Measurements from ENCODE around the gene PLG.
"Not testable (repeated sequence)": the region's sequence is repeated elsewhere in the genome, so short reads cannot be mapped to it uniquely, and the experiment has no call there.

Gene PLG

DNA sequence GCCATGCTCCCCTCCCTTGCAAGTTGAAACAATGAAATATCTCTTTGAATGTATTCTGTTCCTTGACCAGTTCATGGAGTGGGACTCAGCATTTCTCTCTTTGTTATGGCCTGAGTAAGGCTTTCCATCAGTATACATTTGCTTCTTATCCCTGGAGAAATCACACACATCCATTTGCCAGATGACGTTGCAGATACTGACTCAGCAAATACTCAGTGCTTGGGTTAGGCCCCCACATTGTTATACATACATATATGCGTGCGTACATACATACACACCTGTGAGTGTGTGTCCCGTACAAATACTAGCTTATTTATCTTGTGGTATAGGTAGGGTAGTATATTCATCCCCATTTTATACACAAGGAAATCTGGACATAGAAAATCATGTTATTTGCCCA is 72.4 kb downstream of the PLG start:
- DNase-seq (ENCODE audit: low read depth in 1 of 2, low spot score in 1 of 2): no peak

DNA sequence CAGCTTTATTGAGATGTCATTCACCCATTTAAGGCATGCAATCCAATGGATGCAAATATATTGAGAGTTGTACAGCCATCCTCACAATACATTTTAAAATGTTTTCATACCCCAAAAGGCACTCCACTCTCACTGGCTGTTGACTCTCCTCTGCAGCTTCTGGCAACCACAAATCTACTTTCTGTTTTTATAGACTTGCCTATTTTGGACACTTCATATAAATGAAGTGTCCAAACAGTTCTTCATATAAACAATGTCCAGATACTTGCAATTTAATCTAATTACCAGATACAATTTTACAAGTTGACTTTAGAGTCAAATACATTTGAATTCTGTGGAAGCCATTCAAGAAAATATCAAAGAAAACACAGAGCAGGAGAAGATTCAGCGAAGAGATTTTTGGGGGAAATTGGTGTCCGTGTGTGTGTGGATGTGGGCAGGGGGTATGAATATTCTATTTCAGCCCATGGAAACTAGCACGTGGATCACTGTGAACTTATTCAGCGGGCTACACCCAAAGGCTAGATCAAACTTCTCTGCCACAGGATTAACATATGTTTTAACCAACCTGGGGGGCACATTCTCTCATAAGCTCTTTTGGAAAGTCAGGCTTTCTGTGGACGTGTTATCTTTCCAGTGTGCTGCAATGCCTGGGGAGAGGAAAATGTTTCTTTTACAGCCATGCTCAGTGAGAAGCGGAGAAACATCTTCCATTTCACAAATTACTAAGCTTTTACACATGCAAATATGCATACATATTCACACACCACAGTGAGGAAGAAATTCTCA is 73.9 kb downstream of the PLG start:
- DNase-seq (ENCODE audit: low read depth in 1 of 2, low spot score in 1 of 2): no peak

DNA sequence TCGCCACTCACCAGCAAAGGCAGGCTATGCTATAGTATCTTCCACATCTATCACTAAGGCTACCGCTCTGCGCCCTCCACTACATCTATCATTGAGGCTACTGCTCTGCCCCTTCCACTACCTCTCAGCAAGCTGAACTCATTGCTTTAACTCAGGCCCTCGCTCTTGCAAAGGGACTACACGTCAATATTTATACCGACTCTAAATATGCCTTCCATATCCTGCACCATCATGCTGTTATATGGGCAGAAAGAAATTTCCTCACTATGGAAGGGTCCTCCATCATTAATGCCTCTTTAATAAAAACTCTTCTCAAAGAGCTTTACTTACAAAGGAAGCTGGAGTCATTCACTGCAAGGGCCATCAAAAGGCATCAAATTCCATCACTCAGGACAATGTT is 77.1 kb downstream of the PLG start:
- DNase-seq (ENCODE audit: low read depth in 1 of 2, low spot score in 1 of 2): not testable (repeated sequence)

DNA sequence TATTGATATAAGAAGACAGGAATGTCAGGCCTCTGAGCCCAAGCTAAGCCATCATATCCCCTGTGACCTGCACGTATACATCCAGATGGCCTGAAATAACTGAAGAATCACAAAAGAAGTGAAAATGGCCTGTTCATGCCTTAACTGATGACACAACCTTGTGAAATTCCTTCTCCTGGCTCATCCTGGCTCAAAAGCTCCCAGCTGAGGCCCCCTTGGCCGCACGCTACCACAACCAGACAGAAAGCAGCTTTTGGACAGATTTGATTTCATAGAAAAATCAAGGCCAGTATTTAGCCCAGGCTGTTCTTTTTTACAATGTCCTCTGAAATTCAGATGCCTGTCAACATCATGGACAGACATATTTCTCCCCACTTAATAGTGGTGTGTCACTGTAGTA is 78.6 kb downstream of the PLG start:
- DNase-seq (ENCODE audit: low read depth in 1 of 2, low spot score in 1 of 2): not testable (repeated sequence)

DNA sequence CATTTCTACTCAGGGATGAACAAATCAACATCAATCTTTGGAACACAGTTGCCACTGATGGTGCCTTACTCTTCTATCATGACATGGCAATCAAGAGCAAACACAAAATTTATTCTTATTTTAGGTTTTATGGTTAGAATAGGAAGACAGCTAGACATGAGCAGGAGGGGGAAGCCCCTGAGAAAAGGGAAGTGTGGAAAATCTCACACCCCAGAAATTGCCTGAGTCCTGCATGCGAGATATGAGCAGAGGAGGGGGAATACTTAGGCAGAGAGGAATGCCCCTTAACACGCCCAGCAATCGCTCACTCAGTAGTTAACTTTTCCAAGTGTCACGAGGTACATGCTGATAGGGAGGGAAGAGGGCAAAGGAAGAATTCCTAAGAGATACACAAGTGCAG is 79.3 kb downstream of the PLG start:
- DNase-seq (ENCODE audit: low read depth in 1 of 2, low spot score in 1 of 2): no peak

DNA sequence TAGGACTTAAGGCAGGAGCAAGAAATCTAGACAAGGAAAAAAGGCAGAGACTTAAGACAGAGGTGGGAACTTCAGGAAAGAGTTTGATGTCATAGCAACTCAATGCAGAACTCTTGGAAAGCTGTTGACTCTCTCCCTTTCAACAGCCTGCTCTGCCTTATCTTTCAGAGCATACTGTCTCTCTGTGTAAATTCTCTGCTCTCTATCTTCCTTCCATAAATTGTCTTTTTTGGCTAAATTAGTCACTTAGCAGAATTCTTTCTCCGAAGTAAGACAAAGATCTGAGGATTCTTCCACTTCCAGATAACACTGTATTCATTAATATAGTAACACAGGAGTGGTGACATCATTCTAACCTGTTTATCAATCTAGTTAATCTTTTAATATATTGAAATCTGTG is 80.2 kb downstream of the PLG start:
- DNase-seq (ENCODE audit: low read depth in 1 of 2, low spot score in 1 of 2): no peak

DNA sequence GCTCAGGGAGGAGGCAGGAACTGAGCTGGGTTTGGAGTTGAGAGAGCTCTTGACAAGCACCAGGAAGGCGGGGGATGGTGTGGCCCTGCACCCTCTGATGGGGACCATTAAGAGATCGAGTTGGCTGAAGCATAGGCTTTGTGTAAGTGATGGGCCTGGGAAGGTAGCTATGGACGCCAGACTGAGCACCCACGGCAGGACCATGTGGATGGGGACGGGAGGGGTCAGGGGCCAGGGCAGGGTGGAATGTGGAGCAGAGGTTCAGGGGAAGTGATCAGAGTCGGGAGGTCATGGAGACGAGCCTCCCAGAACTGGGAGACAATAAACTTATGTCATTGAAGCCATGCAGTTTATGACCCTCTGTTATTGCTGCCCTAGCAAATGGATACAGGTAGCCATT is 81.7 kb downstream of the PLG start:
- no peak for DNase-seq (ENCODE audit: low read depth in 1 of 2, low spot score in 1 of 2)

DNA sequence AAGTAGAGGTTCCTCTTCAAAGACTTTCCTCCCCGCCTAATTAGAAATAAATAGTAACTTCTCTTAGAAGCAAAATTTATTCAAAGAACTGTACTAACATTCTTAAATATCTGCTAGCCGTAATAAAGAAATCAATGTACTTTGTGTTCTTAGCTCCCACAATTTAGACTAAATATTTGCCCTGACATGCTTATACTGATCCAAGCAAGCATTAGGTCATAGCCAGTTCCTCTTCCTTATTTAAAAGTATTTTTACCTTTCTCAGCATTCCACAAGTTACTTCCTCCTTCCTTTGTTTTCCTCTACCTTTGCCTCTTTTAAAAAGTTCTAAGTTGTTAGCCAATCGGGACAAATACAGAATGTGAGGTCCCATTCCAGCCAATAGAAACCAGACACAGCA is 86.1 kb downstream of the PLG start:
- DNase-seq (ENCODE audit: low read depth in 1 of 2, low spot score in 1 of 2): not testable (repeated sequence)

DNA sequence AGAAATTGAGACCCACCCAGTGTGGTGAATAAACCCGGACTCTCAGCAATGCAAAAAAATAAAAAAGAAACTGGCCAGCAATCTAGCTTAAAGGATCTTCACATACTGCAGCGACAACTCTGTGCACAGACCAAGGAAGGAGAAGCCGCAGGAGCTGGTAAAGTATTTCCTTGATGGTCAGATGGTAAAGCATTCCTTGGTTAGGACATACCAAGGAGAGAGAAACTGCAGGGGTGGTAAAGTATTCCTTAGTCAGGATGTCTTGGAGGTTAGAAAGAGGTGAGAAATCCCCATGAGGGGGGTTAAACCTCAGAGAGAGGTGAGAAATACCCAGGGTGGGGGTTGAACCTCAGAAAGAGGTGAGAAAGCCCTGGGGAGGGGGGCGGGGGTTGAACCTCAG is 86.8 kb downstream of the PLG start:
- no peak for DNase-seq (ENCODE audit: low read depth in 1 of 2, low spot score in 1 of 2)

DNA sequence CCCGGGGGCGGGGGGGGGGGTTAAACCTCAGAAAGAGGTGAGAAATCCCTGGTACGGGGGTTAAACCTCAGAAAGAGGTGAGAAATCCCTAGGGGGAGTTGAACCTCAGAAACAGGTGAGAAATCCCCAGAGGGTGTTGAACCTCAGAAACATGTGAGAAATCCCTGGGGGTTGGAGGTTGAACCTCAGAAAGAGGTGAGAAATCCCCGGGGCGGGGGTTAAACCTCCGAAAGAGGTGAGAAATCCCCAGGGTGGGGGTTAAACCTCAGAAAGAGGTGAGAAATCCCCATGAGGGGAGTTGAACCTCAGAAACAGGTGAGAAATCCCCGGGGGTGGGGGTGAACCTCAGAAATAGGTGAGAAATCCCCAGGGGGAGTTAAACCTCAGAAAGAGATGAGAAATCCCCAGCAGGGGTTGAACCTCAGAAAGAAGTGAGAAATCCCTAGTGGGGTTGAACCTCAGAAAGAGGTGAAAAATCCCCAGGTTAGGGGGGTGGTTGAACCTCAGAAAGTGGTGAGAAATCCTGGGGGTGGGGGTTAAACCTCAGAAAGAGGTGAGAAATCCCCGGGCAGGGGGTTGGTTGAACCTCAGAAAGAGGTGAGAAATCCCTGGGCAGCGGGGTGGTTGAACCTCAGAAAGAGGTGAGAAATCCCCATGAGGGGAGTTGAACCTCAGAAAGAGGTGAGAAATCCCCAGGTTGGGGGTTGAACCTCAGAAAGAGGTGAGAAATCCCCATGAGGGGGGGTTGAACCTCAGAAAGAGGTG is 87.4 kb downstream of the PLG start:
- no peak for DNase-seq (ENCODE audit: low read depth in 1 of 2, low spot score in 1 of 2)

DNA sequence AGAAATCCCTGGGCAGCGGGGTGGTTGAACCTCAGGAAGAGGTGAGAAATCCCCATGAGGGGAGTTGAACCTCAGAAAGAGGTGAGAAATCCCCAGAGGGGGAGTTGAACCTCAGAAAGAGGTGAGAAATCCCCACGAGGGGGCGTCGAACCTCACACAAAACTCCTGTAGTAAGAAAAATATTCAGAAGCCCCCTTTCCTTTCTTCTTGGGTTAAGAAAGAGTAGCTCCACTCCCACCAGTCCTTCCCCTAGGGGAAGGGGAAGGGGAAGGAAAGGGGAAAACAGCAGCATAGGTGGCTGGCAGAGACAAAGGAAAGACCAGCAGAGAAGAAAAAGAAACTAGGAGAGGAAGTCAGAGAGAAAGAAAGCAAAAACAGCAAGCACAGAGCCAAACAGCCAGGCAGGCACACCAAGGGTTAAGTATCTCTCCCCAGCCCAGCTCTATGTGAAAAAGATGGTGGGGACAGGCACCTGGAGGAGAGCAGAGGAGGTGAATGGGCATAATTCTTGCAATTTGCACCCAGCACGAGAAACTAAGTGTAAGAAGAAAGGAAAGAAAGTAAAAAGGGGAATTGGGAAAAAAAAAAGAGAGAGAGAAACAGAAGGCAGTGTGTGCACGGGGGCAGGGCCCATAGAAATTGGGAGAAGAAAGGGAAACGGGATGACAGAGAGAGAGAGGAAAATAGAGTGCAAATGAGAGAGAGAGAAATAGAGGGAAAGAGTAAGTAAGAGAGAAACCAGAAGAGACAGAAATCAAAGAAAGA is 88.2 kb downstream of the PLG start:
- DNase-seq (ENCODE audit: low read depth in 1 of 2, low spot score in 1 of 2): no peak

DNA sequence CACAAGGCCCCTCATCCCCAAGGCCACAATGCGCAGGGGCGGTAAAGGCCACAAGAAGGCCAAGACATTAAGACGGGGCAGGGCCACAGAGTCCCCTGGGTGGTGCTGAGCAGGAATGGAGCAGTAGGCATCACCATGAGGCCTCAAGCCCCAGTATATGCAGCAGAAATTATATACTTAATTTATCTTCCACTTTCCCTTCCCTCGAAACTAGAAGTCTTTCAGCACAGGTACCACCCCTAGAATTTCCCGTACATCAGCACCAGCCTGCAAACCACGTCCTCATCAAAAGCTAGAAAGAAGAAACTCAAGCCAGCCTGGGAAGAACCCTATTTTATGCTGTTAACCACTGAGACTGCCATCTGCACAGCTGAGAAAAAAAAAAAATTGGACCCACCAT is 89.4 kb downstream of the PLG start:
- DNase-seq (ENCODE audit: low read depth in 1 of 2, low spot score in 1 of 2): no peak

DNA sequence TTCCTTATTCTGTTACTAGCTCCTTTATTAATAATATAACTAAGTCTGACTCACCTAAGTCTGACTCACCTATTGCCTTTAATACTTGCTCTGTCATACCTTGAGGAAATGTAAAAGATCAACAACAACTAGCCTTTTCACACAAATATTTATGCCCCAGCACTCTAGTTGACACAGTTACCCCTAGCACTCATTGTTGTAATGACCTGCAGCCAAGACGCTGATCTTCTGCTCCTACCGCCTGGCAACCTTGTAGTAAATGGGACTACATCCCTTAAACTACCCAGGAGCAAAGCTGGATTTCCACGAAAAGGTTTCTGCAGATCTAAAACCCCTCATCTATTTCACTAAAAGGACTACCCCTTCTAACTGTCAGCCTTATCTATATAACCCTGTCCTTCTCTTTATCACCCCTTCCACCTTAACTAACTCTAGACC is 90.0 kb downstream of the PLG start:
- no peak for DNase-seq (ENCODE audit: low read depth in 1 of 2, low spot score in 1 of 2)

DNA sequence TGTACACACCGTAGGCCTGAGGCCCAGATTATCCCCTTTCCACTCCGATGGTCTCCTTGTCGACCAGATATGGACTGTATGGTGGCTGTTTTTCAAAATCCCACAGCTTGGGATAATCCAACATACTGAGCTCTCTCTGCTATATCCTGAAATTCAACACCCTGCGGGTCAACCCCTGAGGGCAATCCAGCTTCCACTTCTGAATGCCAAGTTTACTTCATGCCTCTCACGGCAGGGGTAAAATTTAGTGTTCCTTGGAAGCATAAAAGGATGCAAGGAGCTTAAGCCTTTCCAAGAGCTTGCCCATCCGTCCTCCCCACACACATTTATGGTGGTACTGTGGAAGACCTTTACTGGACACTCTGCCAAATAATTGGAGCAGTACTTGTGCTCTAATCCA is 90.7 kb downstream of the PLG start:
- DNase-seq (ENCODE audit: low read depth in 1 of 2, low spot score in 1 of 2): no peak

DNA sequence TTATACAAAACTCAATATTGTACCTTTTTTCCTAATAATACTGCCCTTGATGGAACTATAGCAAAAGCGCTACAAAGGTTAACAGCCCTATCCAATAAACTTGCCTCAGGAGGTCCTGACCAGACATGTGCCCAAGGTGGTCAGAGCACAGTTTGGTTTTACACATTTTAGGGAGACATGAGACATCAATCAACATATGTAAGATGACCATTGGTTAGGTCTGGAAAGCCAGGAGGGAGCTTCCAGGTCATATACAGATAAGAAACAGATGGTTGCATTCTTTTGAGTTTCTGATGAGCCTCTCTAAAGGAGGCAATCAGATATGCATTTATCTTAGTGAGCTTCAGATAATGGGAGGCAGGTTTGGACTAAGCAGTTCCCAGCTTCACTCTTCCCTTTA is 91.6 kb downstream of the PLG start:
- no peak for DNase-seq (ENCODE audit: low read depth in 1 of 2, low spot score in 1 of 2)

DNA sequence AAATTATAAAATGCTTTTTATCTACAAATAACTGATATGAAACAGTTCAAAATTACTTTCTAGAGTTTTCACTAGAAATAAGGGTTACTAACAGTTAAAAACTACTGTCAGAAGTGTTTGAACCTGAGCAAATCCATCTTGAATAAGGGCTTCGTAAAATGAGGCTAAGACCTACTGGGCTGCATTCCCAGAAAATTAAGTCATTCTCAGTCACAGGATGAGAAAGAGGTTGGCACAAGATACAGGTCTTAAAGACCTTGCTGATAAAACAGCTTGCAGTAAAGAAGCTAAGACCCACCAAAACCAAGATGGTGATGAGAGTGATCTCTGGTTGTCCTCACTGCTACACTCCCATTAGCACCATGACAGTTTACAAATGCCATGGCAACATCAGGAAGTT is 93.7 kb downstream of the PLG start:
- no peak for DNase-seq (ENCODE audit: low read depth in 1 of 2, low spot score in 1 of 2)

DNA sequence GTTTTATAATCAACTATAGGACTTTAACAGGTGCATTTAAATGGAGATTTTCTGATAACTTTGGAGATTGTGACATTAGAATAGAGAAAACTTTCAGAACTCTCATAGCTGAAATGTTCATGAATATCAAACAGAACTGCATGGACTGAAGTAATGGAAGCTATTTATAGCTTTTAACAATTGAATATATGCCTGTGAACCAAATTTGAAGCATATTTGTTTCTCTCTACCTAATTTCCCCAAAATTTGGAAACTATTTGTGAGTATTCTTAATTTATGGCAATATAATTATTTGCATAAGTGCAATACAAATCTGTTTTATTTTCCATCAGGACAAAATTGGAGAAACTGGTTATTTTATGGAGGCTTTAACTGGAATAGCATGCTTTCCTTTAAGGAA is 96.6 kb downstream of the PLG start:
- DNase-seq (ENCODE audit: low read depth in 1 of 2, low spot score in 1 of 2): no peak

DNA sequence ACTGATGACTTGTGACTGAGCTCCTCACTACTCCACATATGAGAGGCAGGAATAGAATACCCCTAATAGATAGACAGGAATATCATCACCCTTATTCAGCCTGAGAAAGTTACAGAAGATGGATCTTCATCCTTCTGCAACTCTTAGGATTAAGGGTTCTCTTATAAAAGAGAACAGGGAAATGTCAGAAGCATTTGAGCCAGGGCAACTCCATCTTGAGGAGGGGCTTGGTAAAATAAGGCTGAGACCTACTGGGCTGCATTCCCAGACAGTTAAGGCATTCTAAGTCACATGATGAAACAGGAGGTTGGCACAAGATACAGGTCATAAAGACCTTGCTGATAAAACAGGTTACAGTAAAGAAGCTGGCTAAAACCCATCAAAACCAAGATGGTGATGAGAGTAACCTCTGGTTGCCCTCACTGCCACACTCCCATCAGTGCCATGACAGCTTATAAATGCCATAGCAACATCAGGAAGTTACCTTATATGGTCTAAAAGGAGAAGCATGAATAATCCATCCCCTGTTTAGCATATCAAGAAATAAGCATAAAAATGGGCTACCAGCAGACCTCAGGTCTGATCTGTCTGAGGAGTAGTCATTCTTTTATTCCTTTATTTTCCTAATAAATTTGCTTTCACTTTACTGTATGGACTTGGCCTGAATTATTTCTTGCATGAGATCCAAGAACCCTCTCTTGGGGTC is 97.9 kb downstream of the PLG start:
- DNase-seq (ENCODE audit: low read depth in 1 of 2, low spot score in 1 of 2): no peak

DNA sequence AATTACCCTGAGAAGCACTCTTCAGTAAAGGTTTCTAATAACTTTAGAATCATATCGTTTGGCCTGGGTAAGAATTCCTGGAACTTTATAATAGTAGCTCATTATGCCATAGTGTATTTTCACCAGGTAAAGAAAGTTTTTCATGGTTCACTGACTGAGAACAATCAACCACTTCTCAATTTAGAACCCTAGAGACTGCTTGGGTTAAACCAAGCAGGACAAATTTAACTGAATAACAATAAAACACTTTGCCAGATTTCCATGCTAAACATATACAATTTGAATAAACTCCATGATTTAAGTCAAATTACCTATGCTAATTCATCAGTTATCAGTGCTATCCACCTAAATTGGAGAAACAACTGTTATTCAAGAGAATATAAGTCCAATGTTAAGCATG is 99.4 kb downstream of the PLG start:
- no peak for DNase-seq (ENCODE audit: low read depth in 1 of 2, low spot score in 1 of 2)

DNA sequence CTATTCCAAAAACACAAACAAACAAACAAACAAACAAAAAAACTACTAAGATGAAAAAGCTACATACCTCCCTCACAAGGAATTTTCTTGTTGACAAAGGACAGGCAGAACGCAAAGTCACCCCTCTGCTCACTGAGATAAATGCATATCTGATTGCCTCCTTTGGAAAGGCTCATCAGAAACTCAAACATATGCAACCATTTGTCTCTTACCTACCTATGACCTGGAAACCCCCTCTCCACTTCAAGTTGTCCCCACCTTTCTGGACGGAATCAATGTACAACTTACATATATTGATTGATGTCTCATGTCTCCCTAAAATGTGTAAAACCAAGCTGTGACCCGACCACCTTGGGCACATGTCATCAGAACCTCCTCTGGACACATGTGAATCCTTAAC is 100.0 kb downstream of the PLG start:
- not testable (repeated sequence) for DNase-seq (ENCODE audit: low read depth in 1 of 2, low spot score in 1 of 2)
